LNCAP (cell line): Measurements from ENCODE around the gene POU2F1.

Experiments
- TF ChIP-seq, protein P1 (sequence below): fragments of 450-650 bp; IDR thresholded peaks from 2 replicates; pipeline ENCODE4 v1.5.1; 2017; ENCODE audit warnings: mild to moderate bottlenecking

POU2F1 gene

DNA sequence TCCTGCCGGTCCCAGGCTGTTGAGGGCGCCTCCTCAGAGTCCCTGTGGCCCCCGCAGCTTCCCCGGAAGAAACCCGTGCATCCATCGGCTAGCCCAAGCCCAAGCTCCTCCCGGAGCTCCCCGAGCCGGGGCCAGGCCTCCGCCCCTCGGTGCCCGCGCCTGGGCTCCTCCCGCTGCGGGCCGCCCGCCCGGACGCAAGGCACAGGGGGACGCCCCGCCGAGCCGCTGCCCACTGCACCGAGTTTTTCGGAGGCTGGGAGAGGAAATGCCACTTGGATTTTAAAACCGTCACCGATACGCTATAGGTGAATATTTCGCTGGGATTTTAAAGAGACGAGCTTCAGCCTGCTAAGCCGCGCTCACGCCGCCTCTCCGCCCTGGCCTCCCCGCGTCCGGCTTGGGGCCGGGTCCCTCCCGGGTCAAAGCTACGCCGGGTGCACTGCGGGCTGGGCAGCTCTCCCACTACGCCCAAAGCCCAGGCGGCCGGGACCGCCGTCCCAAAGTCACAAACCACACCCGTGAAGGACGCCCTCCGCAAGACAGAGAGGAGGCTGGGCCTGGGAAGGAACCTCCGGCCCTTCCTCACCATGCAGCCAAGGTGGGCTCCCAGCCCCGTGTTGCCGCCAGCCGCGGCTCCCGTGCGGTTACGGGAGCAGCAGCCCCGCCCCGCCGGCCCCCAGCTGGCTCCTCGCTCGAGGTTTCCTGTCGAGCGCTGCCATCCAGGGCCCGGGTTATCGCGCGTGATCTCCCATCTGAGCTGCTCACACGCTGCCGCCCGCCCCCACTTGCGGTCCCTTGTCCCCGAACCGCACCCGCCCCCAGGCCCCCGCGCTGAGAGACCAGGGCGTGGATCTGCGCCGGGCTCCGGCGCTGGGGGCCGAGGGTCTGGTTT is 234.5 kb downstream of the POU2F1 start:
- TF ChIP-seq, protein P1, sequence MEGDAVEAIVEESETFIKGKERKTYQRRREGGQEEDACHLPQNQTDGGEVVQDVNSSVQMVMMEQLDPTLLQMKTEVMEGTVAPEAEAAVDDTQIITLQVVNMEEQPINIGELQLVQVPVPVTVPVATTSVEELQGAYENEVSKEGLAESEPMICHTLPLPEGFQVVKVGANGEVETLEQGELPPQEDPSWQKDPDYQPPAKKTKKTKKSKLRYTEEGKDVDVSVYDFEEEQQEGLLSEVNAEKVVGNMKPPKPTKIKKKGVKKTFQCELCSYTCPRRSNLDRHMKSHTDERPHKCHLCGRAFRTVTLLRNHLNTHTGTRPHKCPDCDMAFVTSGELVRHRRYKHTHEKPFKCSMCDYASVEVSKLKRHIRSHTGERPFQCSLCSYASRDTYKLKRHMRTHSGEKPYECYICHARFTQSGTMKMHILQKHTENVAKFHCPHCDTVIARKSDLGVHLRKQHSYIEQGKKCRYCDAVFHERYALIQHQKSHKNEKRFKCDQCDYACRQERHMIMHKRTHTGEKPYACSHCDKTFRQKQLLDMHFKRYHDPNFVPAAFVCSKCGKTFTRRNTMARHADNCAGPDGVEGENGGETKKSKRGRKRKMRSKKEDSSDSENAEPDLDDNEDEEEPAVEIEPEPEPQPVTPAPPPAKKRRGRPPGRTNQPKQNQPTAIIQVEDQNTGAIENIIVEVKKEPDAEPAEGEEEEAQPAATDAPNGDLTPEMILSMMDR, result no peak

DNA sequence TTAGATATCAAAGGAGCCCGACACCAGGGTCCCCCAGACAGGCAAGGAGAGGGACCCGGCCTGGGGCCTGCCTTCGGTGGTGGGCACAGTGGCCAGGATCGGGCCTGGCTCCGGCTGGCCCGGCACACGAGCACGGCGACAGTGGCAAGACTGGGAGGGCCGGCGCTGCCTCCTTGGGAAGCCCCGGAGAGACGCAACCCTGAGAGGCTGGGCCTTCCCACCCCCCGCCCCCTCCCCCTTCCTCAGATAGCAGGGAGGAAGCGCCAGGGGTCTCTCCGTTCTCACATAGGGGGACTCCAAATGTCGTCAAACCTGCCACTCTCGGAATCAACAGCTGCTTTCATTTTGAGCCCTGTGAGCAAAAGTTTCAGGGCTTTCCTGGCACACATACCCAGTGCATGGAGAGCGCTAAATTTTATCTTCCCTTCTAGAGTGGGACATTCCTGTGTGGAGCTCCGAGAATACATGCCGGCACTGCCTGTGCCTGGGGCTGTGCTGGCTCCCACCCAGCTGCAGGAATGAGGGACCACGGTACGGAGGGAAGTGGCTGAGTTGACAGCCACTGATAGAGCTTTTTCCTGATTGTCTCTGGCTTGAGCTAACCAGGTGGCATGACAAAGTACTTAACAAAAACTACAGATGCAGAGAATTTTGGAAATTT is 235.2 kb downstream of the POU2F1 start:
- TF ChIP-seq, protein P1, result no peak

DNA sequence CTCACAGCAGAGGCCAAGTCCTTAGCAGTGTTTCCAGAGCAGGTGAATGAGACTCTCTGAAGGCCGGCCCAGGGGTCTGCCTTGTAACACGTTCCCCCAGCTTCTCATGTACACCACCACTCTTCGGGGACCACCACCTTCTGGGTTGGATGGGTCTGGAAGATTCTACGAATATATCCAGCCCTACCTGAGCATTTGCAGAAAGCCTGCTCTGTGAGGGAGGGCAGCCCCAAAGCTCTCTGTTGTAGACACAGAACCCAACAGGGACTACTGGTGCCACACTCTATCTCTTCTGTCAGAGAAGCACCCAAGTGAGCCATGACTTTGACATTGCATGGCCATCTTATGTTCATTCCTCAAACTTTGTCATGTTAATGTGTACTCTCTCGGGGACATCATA is 235.8 kb downstream of the POU2F1 start:
- TF ChIP-seq, protein P1, result no peak

DNA sequence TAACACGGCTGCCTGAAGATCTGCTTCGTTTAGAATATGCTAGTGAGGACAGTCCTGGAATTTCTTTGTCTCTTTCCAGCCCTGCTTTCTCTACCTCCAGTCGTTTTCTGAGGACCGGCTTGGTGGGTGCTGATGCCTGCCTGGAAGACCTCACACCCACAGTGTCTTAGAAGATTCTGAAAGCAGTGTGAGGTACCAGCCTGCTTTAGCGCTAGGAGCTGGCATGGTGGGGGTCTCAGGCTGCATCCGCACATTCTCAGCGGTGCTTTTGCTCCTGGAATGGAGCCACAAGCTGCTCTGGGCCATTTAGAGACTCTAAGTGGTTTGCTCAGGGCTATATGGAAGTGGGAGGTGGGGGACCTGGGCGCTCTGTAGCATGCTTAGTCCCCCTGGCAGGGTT is 236.2 kb downstream of the POU2F1 start:
- TF ChIP-seq, protein P1, result no peak

DNA sequence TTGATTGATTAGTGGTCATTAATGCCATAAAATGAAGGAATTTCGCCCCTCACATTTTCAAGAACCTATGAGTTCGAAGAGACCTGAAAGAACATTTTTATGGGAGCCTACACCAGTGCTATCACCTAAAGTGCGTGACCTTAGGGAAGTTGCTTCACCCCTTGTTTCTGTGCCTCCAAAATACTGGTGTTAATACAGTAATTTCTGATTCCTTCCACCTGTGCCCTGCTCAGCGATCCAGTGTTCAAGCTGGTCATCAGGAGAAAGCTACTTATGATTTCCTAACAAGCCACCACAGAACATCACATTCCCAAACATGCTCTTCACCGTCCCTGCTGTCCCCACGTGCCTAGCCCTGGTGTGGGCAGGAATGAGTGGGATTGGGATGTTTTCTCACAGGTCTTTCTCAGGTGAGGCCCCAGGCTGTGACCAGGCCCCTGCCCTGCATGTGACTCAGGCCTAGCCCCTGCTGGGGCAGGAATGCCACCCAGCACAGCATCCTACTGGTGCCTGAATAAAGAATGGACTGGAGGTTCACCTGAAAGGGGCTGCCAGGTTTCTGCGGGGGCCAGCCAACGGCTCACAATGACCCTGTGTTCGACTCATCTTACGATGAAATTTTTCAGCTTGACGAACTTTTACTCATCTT is 237.4 kb downstream of the POU2F1 start:
- TF ChIP-seq, protein P1, result no peak

DNA sequence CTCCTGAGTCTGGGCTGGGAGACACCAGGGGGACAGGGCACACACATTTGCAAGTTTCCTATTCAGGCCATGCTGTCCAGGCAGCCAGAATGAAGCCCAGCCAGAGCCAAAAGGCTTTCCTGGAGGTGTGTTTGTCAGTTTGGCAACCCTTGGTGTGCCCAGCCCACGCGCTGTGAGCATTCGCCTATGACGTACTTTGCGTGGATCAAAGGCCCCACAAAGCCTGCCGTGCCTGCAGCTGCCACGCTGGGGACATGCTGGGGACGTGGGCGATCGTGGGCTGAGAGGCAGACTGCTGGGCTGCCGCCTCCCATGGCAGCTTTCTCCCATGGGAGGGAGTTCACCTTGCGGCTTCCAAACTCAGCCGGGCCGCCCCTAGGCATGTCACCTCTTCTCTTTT is 240.2 kb downstream of the POU2F1 start:
- TF ChIP-seq, protein P1, result no peak

DNA sequence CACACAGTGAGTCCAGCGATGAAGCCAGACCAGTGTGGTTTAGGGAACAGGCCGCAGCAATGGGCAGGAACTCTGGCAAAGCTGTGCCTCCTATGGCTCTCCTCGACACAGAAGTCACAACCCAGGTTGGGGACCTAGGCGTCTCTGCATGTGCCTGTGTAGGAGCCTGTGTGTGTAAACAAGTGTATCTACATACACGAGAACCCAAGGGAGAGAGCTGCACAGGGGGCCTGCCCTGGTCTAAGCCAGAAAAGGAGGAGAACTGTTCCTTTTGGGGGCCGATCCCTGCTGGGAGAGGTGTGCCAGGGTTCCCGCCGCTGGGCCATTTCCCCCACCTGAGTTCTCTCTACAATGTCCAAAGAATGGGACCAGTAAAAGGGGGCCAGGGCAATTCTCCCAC is 241.7 kb downstream of the POU2F1 start:
- TF ChIP-seq, protein P1, result no peak
